OCI-LY7 (cell line): ENCODE results near the gene CA5A.

Experiments used
- EZH2phosphoT487 ChIP-seq: fragments of 200-600 bp; sonication (generic); IDR thresholded peaks from 2 replicates; pipeline ENCODE4 v1.6.1; 2018; ENCODE audit warnings: low read depth, borderline replicate concordance, mild to moderate bottlenecking, mixed run types, antibody characterized with exemption, low read length, moderate library complexity, mixed read lengths
- TF ChIP-seq, protein P1 (sequence below): fragments of 200-600 bp; sonication (generic); conservative IDR thresholded peaks from 2 replicates; pipeline ENCODE4 v1.5.1; 2014; ENCODE audit warnings: mild to moderate bottlenecking, antibody characterized with exemption, low read length, moderate library complexity, mixed read lengths

- TF ChIP-seq, protein P1, sequence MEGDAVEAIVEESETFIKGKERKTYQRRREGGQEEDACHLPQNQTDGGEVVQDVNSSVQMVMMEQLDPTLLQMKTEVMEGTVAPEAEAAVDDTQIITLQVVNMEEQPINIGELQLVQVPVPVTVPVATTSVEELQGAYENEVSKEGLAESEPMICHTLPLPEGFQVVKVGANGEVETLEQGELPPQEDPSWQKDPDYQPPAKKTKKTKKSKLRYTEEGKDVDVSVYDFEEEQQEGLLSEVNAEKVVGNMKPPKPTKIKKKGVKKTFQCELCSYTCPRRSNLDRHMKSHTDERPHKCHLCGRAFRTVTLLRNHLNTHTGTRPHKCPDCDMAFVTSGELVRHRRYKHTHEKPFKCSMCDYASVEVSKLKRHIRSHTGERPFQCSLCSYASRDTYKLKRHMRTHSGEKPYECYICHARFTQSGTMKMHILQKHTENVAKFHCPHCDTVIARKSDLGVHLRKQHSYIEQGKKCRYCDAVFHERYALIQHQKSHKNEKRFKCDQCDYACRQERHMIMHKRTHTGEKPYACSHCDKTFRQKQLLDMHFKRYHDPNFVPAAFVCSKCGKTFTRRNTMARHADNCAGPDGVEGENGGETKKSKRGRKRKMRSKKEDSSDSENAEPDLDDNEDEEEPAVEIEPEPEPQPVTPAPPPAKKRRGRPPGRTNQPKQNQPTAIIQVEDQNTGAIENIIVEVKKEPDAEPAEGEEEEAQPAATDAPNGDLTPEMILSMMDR, result no peak
- TF ChIP-seq EZH2phosphoT487, result no peak
Observed at GRCh38 chr16:87973717-87974116, 37.4 kb upstream of the CA5A start.
